B cell (primary cell): Measurements from ENCODE around the gene ERBB2. TPM values are rescaled to one million over a fixed set of nuclear protein-coding genes. Genes with fewer than 3 reads are reported as not detected.

ENCODE experiments used
- ATAC-seq: fragments of 200-7000 bp; cut with Tn5 transposase; one replicate; pipeline ENCODE4 v1.10.0; 2021; ENCODE audit warnings: low read depth, mild to moderate bottlenecking, moderate number of reproducible peaks, moderate library complexity
- CTCF ChIA-PET: fragments of 350-600 bp; sonication (Branson Sonifier 250); formaldehyde crosslinking; loops from one replicate; lab custom pipeline; 2021; ENCODE audit warnings: antibody characterized with exemption, inconsistent platforms; lab: Charles Lee
- POLR2A ChIA-PET: fragments of 350-600 bp; sonication (Branson Sonifier 250); formaldehyde crosslinking; loops from one replicate; lab custom pipeline; 2021; ENCODE audit warnings: antibody characterized with exemption; lab: Charles Lee
- DNase-seq: peaks from one replicate; pipeline ENCODE4 v3.0.0; 2013
- H2AFZ ChIP-seq: 2 replicates; pipeline ENCODE4 v1.6.1; 2012; ENCODE audit warnings: mild to moderate bottlenecking, low read depth, low read length; ENCODE audit not compliant: insufficient read depth, poor library complexity, severe bottlenecking
- H3K27ac ChIP-seq, 2 donors: 1 replicate in 1 of 2; 2 replicates in 1 of 2; pipeline ENCODE4 v1.5.1; 2012 to 2013; ENCODE audit warnings: low read length in 2 of 2, mild to moderate bottlenecking in 2 of 2, moderate library complexity in 1 of 2
- H3K27me3 ChIP-seq, 4 experiments: fragments of 200-600 bp in 1 of 4; sonication (generic) in 1 of 4; replicated peaks in 1 of 4; 1 replicate in 2 of 4; 2 replicates in 2 of 4; pipeline versions ENCODE4 v1.6.1 to v1.7.0; 2013 to 2016; ENCODE audit warnings: low read length in 3 of 4, mild to moderate bottlenecking in 2 of 4, mixed read lengths in 1 of 4, moderate library complexity in 1 of 4; ENCODE audit not compliant: insufficient read depth in 4 of 4, control insufficient read depth in 3 of 4; ENCODE audit errors: control extremely low read depth in 1 of 4
- H3K36me3 ChIP-seq, 2 experiments: replicated peaks in 1 of 2; 1 replicate in 1 of 2; 2 replicates in 1 of 2; pipeline versions ENCODE4 v1.6.1 to v1.7.1; 2013; ENCODE audit warnings: low read length in 1 of 2; ENCODE audit not compliant: insufficient read depth in 2 of 2, control insufficient read depth in 1 of 2; ENCODE audit errors: control extremely low read depth in 1 of 2, extremely low read depth in 1 of 2
- H3K4me1 ChIP-seq, 2 donors: fragments of 200-600 bp in 1 of 2; sonication (generic) in 1 of 2; 1 replicate in 1 of 2; 2 replicates in 1 of 2; pipeline versions ENCODE4 v1.5.1 to v1.6.1; 2013 to 2017; ENCODE audit warnings: low read length in 2 of 2; ENCODE audit not compliant: control insufficient read depth in 2 of 2, insufficient read depth in 2 of 2
- H3K4me2 ChIP-seq: replicated peaks from 2 replicates; pipeline ENCODE3; 2012; ENCODE audit warnings: mild to moderate bottlenecking, low read depth, low read length; ENCODE audit not compliant: poor library complexity, severe bottlenecking
- H3K4me3 ChIP-seq, 5 experiments: fragments of 200-600 bp in 1 of 5; sonication (generic) in 1 of 5; 1 replicate in 3 of 5; 2 replicates in 2 of 5; pipeline versions ENCODE4 v1.5.1 to v1.7.0; 2011 to 2016; ENCODE audit warnings: low read length in 4 of 5, mild to moderate bottlenecking in 4 of 5, low read depth in 2 of 5, control low read depth in 1 of 5, moderate library complexity in 1 of 5; ENCODE audit not compliant: insufficient read depth in 1 of 5; ENCODE audit errors: control extremely low read depth in 1 of 5, extremely low read depth in 1 of 5
- H3K79me2 ChIP-seq: fragments of 200-600 bp; sonication (generic); one replicate; pipeline ENCODE4 v1.6.0; 2016; ENCODE audit warnings: low read length; ENCODE audit not compliant: control insufficient read depth, insufficient read depth
- H3K9ac ChIP-seq: fragments of 200-600 bp; sonication (generic); 2 replicates; pipeline ENCODE4 v1.6.1; 2017; ENCODE audit warnings: mild to moderate bottlenecking, low read length, moderate library complexity
- H3K9me3 ChIP-seq, 3 donors: one replicate each; pipeline versions ENCODE4 v1.6.1 to v1.7.1; 2013; ENCODE audit warnings: low read length in 2 of 3; ENCODE audit not compliant: control insufficient read depth in 2 of 3, insufficient read depth in 1 of 3; ENCODE audit errors: control extremely low read depth in 1 of 3
- H4K20me1 ChIP-seq: 2 replicates; pipeline ENCODE4 v1.6.0; 2012; ENCODE audit warnings: mild to moderate bottlenecking, low read length; ENCODE audit not compliant: insufficient read depth, control insufficient read depth, poor library complexity, severe bottlenecking
- H3K27ac Mint-ChIP-seq: one replicate; pipeline ENCODE4 v1.8.0; 2021; ENCODE audit warnings: mixed read lengths
- H3K27me3 Mint-ChIP-seq: one replicate; pipeline ENCODE4 v1.8.0; 2021; ENCODE audit warnings: mixed read lengths
- H3K4me1 Mint-ChIP-seq: one replicate; pipeline ENCODE4 v1.8.0; 2021; ENCODE audit warnings: mixed read lengths
- H3K4me3 Mint-ChIP-seq: one replicate; pipeline ENCODE4 v1.8.0; 2021; ENCODE audit warnings: mixed read lengths
- H3K9me3 Mint-ChIP-seq: one replicate; pipeline ENCODE4 v1.8.0; 2022; ENCODE audit warnings: mixed read lengths; ENCODE audit not compliant: insufficient read depth
- EZH2 ChIP-seq: IDR thresholded peaks from 2 replicates; pipeline ENCODE4 v1.6.1; 2012; ENCODE audit warnings: borderline replicate concordance, low read depth, mild to moderate bottlenecking, moderate library complexity, low read length; ENCODE audit not compliant: insufficient read depth, poor library complexity, severe bottlenecking
- WGBS: methylation state at CpG from one replicate; pipeline ENCODE4 v1.1.5; 2013; ENCODE audit warnings: missing lambda C conversion rate; ENCODE audit not compliant: insufficient coverage; 5-methylcytosine and 5-hydroxymethylcytosine counted together
- intact Hi-C: fragments of 100-400 bp; cut with micrococcal nuclease; formaldehyde crosslinking; loops from one replicate; pipeline ENCODE4 v1.10.0; 2022
- polyA plus RNA-seq: library from polyadenylated mRNA; depleted of rRNA; stranded (reverse); fragments of >200 nt; gene quantifications from 2 replicates; pipeline ENCODE4 v1.2.3, GENCODE V29; 2012
- total RNA-seq, 2 donors: library from RNA; stranded (reverse); fragments of 120-200 nt in 1 of 2; gene quantifications; 1 replicate in 1 of 2; 2 replicates in 1 of 2; pipeline versions ENCODE4 v1.2.3 to v1.2.4, GENCODE V29; 2013 to 2022
- TF ChIP-seq, protein P1 (sequence below): fragments of 200-600 bp; IDR thresholded peaks from one replicate; pipeline ENCODE4 v1.8.0; 2022; ENCODE audit warnings: antibody characterized with exemption, mild to moderate bottlenecking

The ERBB2 gene
- total and polyA plus RNA-seq, 2 donors (not counting 1 experiment from before 2014, with no cell fraction given) = 3.2 to 8.4 TPM

DNA sequence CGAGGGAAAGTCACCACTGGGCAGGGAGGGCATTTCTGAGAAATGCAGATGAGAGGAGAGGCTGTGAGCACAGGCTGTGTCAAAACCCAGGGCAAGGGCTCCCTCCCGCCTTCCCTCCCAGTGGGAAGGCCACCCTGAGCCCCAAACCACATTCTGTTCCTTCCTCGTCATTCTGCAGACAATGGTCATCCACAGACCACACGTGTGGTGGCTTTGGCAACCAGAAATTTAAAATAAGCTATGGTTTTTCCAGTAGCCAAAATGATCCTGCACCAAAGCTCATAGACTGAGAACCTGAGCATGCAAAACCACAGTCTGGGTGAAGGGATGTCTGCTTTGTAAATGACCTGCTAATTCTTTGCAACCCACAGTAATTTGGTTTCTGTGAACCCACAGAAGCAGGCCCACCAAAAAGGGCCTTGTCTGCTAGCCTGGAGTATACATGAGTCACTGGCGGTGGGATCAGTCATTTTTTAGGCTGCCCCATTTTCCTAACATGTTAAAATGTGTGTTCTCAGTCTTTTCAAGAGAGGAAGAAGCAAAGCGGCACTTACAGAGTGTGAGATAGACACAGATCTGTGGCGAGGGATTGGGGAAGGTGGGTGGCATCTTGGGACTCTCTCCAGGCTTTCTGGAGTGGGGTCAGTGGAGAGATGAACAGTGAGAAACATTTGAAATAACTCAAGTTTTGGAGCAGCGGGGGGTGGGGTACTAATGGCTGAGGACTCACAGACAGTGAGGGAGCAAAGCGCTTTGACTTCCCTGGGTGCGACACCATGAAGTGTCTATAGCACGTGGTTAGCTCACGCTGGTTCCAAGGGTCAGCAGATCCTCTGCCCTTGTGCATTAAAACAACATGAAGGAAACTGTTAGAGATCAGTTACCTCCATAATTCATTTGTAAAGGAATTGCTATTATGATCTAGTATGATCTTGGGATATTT, 58.3 kb downstream of the ERBB2 start:
- peaks cover 65 to 80% of the 10 kb centered on the region in 2 donors for H3K4me1 ChIP-seq

More for the DNA sequence above, 58.3 kb downstream of the ERBB2 start:
- no peak overlapping the region for H3K4me3 ChIP-seq
- peak overlapping the region; percentile 84 for H3K4me3 Mint-ChIP-seq
- no peaks in the 10 kb centered on the region for H4K20me1 ChIP-seq
- no peaks in the 10 kb centered on the region for H3K27me3 ChIP-seq
- no peaks in the 10 kb centered on the region for H3K27me3 Mint-ChIP-seq
- H3K36me3 ChIP-seq = peaks cover 0 to 22% of the 10 kb centered on the region in 2 experiments
- H3K79me2 ChIP-seq = peaks cover 51% of the 10 kb centered on the region
- POLR2A ChIA-PET = interaction anchor here (0.6 to 3.1 kb wide), 6 partner anchors 12 to 106 kb away, joined by 3 to 14 read pairs (median 6); partner anchors contain the start of gene IKZF3
- peaks cover 2% of the 10 kb centered on the region for H3K9me3 Mint-ChIP-seq
- H3K9ac ChIP-seq = peak overlapping the region; percentile 4
- H3K4me1 Mint-ChIP-seq = peaks cover 72% of the 10 kb centered on the region
- intact Hi-C loops = loop anchor here (2.0 to 10.0 kb wide), 2 partner anchors 63 to 167 kb away; partner anchors contain the start of genes LRRC3C and ORMDL3
- peaks cover 0 to 5% (median 0%) of the 10 kb centered on the region in 3 donors for H3K9me3 ChIP-seq
- H3K4me2 ChIP-seq = peak overlapping the region; percentile 89
- H2AFZ ChIP-seq = no peak overlapping the region
- 27% methylated on average over 7 of the region's 12 CpGs for WGBS
- TF ChIP-seq, protein P1, sequence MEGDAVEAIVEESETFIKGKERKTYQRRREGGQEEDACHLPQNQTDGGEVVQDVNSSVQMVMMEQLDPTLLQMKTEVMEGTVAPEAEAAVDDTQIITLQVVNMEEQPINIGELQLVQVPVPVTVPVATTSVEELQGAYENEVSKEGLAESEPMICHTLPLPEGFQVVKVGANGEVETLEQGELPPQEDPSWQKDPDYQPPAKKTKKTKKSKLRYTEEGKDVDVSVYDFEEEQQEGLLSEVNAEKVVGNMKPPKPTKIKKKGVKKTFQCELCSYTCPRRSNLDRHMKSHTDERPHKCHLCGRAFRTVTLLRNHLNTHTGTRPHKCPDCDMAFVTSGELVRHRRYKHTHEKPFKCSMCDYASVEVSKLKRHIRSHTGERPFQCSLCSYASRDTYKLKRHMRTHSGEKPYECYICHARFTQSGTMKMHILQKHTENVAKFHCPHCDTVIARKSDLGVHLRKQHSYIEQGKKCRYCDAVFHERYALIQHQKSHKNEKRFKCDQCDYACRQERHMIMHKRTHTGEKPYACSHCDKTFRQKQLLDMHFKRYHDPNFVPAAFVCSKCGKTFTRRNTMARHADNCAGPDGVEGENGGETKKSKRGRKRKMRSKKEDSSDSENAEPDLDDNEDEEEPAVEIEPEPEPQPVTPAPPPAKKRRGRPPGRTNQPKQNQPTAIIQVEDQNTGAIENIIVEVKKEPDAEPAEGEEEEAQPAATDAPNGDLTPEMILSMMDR = no peak
- TF ChIP-seq EZH2 = no peak
- peak overlapping the region; percentile 100 for H3K27ac ChIP-seq
- CTCF ChIA-PET = interaction anchor here (0.9 to 3.6 kb wide), 14 partner anchors 12 to 222 kb away, joined by 3 to 32 read pairs (median 6); partner anchors contain the start of genes IKZF3 and PSMD3
- peak; percentile 58 for DNase-seq
- ATAC-seq = no peak
- peak overlapping the region; percentile 97 for H3K27ac Mint-ChIP-seq
